Right hindlimb (tissue), 1 donor: Measurements from ENCODE around the gene MT1H.

Source experiments
- DNase-seq: peaks from one replicate; pipeline ENCODE4 v3.0.0-alpha.2; 2018

Gene MT1H

GRCh38 chr16:56636616-56637413 is 32.8 kb upstream of the MT1H start:
- no peak for DNase-seq

- peak; percentile 62 for DNase-seq
These were observed 31.5 kb upstream of the MT1H start, which contains the start of gene MT1A for GRCh38 chr16:56637814-56638750. Gene MT1A, plus strand, starts transcription at chr16:56638666. Its CDS starts 73 bp downstream, at chr16:56638739.

- DNase-seq, result no peak
These were observed 30.6 kb upstream of the MT1H start for GRCh38 chr16:56639045-56639444.

GRCh38 chr16:56640076-56640475 is 29.5 kb upstream of the MT1H start:
- DNase-seq, result no peak

GRCh38 chr16:56641166-56641565 is 28.4 kb upstream of the MT1H start:
- DNase-seq, result no peak

GRCh38 chr16:56643080-56643778 is 26.4 kb upstream of the MT1H start:
- DNase-seq, result no peak

- no peak for DNase-seq
These were observed 25.8 kb upstream of the MT1H start for GRCh38 chr16:56643833-56644232.

- DNase-seq, result no peak
These were observed 24.3 kb upstream of the MT1H start for GRCh38 chr16:56645311-56645710.

- no peak for DNase-seq
These were observed 23.8 kb upstream of the MT1H start for GRCh38 chr16:56645838-56646237.

GRCh38 chr16:56647641-56648431 is 21.8 kb upstream of the MT1H start:
- no peak for DNase-seq

GRCh38 chr16:56649271-56649670 is 20.3 kb upstream of the MT1H start:
- no peak for DNase-seq

- no peak for DNase-seq
These were observed 19.8 kb upstream of the MT1H start for GRCh38 chr16:56649820-56650219.

GRCh38 chr16:56651586-56651985 is 18.0 kb upstream of the MT1H start, which contains the start of gene MT1B:
Gene MT1B, plus strand, starts transcription at chr16:56651886. Its CDS starts 68 bp downstream, at chr16:56651954.
- no peak for DNase-seq

GRCh38 chr16:56652600-56652999 is 17.0 kb upstream of the MT1H start:
- no peak for DNase-seq

- DNase-seq, result no peak
These were observed 16.4 kb upstream of the MT1H start for GRCh38 chr16:56653218-56653617.

GRCh38 chr16:56657555-56658326 is 11.9 kb upstream of the MT1H start, which contains the start of gene MT1F:
Gene MT1F, plus strand, starts transcription at chr16:56657959. Its CDS starts 100 bp downstream, at chr16:56658059.
- DNase-seq, result no peak

GRCh38 chr16:56658327-56658875 is 11.2 kb upstream of the MT1H start:
- DNase-seq, result no peak

- no peak for DNase-seq
These were observed 7.0 kb upstream of the MT1H start for GRCh38 chr16:56662357-56663354.

GRCh38 chr16:56664506-56664905 is 5.1 kb upstream of the MT1H start:
- DNase-seq, result no peak
